UCSD-AML1 (cell line): ENCODE results near the gene OR2J1.
"Not testable (repeated sequence)": the region's sequence is repeated elsewhere in the genome, so short reads cannot be mapped to it uniquely, and the experiment has no call there.

Experiments used
- DNase-seq: peaks from one replicate; lab custom pipeline; 2025; ENCODE audit not compliant: unreplicated experiment; lab: John Stamatoyannopoulos, UW

The OR2J1 gene

DNA sequence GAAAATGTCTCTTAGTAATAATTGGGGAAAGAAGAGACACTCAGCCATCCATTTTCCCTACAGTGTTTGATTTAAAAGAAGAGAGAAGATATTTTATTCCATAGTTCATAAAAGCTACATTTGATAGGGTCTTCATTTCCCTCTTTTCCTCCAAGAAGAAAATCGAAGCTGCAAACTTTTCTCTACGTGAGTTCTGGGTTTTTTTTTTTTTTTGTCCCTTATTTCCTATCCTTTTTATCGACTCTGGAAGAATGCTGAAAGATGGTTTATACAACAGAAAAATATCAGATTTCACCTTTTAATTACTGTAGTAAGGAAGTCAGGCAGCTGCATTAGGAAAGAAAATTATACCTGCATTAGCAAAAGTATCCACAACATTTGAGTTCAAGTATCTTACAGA is at the start of gene OR2J1:
Gene OR2J1 (plus strand): TSS at position 301 of the 400 bp plus-strand sequence. CDS start 1,453 bp downstream, outside the sequence.
- no peak for DNase-seq

- no peak for DNase-seq
Observed at GRCh38 chr6:29051680-29052079, 47.6 kb upstream of the OR2J1 start.

DNA sequence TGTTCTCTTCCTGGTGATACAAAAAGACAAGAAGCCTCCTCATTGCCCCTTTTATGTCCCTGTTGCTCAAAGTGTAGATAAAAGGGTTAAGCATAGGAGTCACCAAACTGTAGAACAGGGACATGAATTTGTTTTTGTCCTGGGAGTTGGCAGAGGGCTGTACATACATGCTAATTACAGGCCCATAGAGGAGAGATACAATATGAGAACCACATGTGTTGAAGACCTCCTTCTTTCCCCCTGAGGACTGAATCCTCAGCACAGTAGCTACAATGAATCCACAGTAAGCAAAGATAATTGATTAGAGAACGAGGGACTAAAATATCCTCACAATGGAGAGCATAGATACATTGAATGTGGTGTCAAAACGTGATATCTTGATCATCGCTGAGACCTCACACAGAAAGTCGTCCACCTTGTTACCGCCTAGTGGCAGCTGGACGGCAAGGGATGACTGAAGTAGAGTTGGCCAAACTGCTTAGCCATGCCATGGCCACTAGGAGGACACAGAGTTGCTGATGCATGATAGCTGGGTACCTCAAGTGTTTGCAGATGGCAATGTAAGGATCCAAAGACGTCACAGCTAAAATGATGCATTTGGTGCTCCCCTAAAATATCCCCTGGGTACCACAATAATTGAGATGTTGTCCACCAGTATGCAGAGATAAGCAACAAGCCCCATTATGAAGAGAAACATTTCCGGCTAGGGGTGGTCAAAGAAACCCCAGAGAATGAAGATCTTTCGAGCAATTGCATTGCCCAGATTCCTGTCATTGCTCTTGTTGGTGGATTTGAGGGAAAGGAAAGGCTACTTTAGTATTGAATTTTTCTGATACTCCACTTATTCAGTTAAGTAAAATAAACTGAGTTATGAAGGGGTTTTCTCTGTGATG is 27.2 kb upstream of the OR2J1 start:
- DNase-seq: peak; percentile 10

DNA sequence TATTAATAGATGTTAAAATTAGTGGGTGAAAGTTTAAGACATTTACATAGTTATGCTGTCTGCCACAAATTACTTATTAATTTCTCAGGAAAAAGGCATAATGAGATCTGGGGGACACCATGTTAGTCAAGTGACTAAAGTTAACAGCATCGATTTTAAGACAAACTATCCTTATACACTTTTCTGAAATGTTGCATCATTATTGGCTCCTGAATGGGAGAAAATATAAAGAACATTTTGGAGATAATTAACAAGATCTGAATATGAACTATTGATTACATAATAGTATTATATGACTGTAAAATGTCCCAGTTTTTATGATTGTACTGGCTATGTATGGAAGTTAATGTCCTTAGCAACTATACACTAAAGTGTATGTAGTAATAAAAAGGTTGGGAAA is 20.1 kb upstream of the OR2J1 start:
- no peak for DNase-seq

- DNase-seq: no peak
Observed at GRCh38 chr6:29081312-29081711, 18.0 kb upstream of the OR2J1 start.

DNA sequence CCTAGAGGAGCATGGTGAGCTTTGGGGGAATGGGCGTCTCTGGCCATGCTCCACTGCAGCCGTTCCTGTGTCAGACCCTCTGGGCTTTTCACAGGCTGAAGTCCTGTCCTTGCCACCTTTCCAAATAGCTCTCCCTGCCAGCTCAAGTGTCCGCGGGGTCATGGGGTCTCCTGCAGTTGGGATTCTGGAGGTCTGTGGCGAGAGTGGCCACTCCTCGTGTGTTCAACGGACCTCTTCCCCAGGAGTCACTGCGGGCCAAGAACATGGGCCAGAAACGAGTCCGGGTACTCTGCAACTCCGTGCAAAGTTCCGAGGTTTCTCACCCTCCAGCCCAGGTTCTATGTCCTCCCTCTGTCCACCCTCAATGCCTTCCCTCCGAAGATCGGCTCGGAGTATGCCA is 16.8 kb upstream of the OR2J1 start:
- no peak for DNase-seq

GRCh38 chr6:29087213-29087612 is 12.1 kb upstream of the OR2J1 start, which contains the start of gene OR2B3:
OR2B3 (minus strand) TSS chr6:29087313; CDS start chr6:29087248, 65 bp downstream.
- DNase-seq: no peak

- no peak for DNase-seq
Observed at GRCh38 chr6:29092957-29093356, 6.3 kb upstream of the OR2J1 start.

DNA sequence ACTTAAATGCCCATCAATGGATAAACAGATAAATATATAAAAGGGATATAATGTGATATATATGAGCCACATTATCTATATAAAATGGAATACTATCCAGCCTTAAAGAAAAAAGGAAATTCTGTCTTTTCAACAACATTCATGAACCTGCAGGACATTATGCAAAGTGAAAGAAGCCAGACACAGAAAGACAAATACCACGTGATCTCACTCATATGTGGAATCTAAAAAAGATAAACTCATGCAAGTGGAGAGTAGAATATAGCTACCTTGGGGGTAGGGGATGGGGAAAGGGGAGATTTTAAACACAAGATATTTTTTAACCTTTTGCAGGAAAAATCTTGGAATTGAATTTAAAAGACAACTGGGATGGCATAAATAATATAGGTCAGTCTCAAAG is 1.5 kb upstream of the OR2J1 start:
- DNase-seq: no peak

GRCh38 chr6:29107758-29108157 is 8.5 kb downstream of the OR2J1 start, which contains the start of gene OR2J3:
OR2J3 (plus strand) TSS chr6:29108058; CDS start chr6:29111891, 3,833 bp downstream.
- no peak for DNase-seq

DNA sequence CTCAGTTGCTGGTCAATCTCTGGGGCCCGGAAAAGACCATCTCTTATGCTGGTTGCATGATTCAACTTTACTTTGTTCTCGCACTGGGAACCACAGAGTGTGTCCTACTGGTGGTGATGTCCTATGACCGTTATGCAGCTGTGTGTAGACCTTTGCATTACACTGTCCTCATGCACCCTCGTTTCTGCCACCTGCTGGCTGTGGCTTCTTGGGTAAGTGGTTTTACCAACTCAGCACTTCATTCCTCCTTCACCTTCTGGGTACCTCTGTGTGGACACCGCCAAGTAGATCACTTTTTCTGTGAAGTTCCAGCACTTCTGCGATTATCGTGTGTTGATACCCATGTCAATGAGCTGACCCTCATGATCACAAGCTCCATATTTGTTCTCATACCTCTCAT is 12.8 kb downstream of the OR2J1 start:
- no peak for DNase-seq

- not testable (repeated sequence) for DNase-seq
Observed at GRCh38 chr6:29114964-29115363, 15.7 kb downstream of the OR2J1 start.

- no peak for DNase-seq
Observed at GRCh38 chr6:29129326-29130012, 30.2 kb downstream of the OR2J1 start.

GRCh38 chr6:29130644-29131043 is 31.4 kb downstream of the OR2J1 start:
- DNase-seq: no peak

DNA sequence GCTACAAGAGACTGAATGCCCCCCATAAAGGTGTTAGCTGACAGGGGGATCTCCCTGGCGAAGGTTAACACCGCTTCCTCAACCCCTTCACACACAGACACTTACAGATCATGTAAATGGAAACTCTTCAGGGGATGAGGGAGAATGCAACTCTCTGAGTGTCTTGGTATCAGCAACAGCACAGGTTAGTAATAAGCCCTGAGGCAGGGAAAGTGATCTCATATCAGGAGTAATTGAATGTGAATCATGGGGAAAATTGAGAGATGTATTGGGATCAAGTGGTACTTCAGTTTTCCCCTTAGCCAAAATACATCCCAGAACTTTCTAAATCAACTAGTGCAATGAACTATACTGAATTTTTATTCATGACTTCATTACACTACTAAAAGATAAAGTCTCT is 32.4 kb downstream of the OR2J1 start:
- DNase-seq: no peak

- no peak for DNase-seq
Observed at GRCh38 chr6:29137724-29138123, 38.4 kb downstream of the OR2J1 start.

GRCh38 chr6:29141606-29142005 is 42.3 kb downstream of the OR2J1 start:
- DNase-seq: no peak

DNA sequence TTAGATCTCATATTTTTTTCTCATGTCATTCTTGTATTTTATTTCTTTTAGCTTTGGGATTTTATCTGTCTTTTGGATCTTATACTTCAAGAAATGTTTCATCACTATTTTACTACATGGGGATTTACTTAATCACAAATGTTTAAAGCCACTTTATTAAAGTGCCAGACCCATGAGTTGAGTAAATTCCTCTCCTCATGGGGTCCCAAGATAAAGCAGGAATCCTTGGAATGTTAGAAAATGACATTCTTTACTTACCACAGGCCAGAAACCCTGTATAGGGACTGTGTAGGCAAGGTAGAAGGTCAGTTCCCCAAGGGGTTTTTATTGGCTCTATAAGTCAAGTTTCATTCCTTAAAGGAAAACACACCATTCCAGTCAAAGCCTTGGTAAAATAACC is 43.0 kb downstream of the OR2J1 start:
- DNase-seq: no peak

GRCh38 chr6:29146179-29146578 is 46.9 kb downstream of the OR2J1 start:
- no peak for DNase-seq

DNA sequence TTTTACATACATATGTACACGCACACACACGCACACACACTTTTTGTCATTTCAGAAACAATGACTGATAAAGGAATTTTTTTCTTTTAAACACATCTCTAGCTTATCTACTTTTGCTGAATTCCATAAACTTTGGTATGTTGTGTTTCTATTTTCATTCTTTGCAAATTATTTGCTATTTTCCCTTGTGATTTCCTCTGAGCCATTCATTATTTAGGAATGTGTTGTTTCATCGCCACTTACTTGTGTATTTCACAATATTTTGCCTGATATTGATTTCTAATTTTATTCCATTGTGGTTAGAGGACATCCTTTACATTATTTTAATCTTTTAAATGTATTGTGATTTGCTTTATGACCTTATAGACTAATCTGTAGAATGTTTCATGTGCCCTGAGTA is 47.8 kb downstream of the OR2J1 start:
- no peak for DNase-seq

GRCh38 chr6:29149444-29149843 is 50.2 kb downstream of the OR2J1 start:
- DNase-seq: not testable (repeated sequence)
